NCI-H146 treated with DMSO at 0.1 percent for 48 hours (cell line): Measurements from ENCODE around the gene ERH.

Source experiments
- DNase-seq: peaks from one replicate; lab custom pipeline; 2025; ENCODE audit not compliant: unreplicated experiment; lab: John Stamatoyannopoulos, UW

ERH gene

DNA sequence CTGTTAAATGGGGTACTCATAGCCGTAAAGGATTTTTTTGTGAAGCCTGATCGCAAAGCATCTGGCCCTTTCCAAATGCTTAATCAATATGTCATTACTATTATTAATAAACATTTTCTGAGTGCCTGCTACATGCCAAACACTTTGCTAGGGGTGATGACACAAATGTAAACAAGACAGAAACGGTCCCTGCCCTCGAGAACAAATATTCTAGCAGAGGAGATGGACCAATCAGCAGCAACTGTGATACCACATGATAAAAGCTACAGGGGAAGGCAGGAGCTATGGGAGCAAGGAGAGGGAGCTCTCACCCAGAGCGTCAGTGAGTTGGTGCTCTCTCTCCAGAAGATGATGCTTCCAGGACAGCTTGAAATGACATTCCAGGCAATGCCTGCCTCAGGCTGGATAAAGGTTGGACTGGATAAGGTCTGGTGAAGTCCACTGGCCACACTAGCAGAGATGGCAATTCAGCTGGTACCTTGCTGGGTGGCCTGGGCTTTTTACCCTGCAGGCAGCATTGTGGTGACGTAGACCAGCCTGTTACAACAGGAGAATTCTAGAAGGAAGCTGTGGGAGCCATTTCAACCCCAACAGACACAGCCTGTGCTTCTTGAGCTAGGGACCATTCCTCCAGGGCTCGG, 41.1 kb downstream of the ERH start:
- no peak for DNase-seq

DNA sequence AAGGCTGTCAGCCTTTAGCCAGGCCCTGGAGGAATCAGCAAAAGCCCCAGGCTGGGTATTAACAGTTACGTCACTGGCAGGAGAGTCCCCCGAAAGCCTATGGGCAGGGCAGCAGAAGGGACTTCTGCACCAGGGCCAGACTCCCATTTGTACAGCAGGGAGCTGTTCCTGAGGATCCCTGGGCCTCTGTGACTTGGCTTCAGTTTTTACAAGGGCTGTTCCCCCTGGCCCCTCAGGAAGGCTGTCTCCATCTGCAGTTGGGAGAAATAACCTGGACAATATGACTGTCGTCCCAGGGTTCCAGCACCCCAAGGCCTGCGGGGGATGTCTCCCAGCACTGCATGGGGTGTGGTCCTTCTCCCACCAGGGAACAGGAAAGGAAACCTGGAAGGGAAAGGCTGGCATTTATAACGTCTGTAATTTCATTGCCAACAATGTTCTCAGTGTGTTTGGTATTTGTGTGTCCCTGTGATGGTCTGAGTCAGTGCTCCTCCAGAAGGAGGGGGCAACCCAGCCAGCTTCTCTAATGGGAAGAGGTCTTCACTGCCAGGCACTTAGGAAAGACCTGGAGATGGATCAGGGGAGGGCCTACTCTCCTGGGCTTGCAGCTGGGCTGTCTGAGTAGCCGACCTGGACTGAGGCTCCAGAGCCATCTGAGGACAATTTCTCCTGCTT, 42.4 kb downstream of the ERH start:
- no peak for DNase-seq

GRCh38 chr14:69355154-69355597, 42.9 kb downstream of the ERH start:
- DNase-seq: no peak

DNA sequence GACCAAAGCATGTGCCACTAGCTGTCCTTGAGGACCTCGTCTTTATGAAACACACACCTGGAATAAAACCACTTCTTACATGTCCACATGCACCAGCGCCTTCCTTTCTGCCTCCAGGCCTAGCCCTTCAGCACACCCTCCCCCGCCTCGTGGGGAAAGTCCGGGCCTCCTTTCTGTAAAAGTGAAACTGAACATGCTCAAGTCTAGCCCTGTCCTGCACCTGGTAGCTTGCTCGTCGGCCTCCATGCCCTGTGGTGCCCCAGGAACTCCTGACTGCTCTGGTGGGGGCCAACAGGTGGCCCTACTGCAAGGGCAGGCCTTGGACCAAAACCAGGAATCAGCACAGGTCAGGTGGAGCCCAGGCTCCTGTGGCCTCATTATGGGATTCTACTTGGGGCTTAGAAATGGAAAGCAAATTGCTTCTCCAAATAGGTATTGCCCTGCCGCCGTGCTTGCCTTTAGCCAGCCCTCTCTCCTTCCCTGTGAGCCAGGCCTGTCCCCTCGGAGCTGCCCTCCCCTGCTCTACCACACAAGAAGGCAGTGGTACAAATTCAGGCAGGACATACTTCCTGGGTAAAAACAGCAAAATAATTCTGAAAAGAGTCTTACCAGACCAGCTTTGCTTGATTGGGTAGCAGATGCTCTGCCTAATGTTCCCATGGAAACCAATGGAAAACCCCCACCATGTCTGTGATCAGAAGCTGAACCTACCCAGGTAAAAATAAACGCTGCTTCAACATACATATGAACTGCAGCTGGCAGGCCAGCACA, 43.5 kb downstream of the ERH start:
- DNase-seq: no peak

- no peak for DNase-seq
Observed at GRCh38 chr14:69353168-69353567, 44.9 kb downstream of the ERH start.

DNA sequence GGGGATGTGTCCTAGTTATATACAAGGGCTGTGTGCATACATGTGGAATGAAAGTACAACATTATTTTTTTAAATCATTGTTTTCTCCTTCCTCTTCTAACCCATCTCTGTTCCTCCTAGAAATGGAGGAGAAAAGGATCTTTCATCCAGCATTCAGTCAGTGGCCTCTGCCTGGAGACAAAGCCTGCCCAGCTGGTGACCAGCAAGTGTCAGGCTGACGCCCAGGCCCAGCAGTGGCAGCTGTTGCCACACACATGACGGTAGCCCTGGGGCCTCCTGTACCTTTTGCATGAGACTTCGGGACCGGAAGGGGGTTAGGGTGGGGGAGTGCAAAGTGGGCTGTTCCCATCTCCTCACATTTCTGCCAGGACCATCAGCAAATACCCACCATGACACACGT, 46.2 kb downstream of the ERH start:
- DNase-seq: no peak

GRCh38 chr14:69351385-69351784, 46.7 kb downstream of the ERH start:
- no peak for DNase-seq

GRCh38 chr14:69350892-69351291, 47.2 kb downstream of the ERH start:
- no peak for DNase-seq

- no peak for DNase-seq
Observed at GRCh38 chr14:69349091-69349777, 48.9 kb downstream of the ERH start.

DNA sequence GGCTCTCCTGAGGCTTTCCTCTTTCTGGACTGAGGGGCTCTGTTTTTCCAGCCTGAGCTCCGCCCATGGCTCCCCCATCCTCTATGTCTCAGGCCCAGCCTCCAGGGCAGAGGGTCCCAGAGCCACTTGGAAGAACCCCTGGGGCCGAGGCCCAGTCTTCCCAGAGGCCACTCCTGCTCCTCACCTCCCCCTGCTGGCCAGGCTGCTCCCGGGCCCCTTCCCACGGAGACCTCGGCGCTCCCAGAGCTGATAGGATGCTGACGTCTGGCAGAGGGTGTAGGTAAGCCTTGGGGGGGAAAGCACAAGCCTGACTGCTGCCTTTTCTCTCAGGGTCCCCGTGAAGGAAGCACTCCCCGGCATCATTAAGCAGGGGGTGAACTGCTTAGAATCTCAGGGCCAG, 51.4 kb downstream of the ERH start:
- DNase-seq: no peak

DNA sequence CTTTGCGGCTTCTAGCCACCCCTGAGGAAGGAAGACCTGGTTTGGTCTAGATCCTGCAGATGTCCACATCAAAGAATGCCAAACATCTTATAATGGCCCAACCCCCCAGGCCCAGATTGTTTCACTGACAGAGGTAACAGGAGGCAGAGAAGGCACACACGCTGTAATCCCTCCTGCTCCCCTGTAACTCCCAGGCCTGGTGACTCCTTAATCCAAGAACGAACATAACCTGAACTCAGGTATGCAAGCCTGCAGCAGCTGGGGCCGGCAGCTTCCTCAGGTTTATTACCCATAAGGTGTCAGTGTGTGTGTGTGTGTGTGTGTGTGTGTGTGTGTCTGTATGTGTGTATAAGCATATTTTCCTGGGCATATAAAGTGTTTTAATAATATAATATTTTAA, 52.7 kb downstream of the ERH start:
- no peak for DNase-seq

DNA sequence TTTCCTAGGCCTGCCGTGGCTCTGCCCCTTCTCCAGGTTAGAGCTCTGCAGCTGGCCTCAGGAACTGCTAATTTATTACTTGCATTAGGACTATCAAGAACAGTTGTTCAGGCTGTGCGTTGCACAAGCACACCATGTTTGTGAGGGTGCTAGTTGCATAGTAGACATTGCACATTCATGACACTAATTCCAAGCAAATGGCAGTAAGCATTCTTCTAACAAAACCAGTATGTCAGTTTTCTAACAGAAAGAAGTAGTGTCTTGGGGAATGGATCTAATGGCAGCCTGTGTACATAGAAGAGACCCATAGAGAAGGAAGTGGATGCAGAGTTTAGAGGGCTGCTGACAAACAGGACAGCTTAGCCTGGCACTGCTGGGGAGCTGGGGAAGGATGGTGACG, 53.9 kb downstream of the ERH start:
- no peak for DNase-seq

GRCh38 chr14:69342928-69343525, 55.1 kb downstream of the ERH start:
- no peak for DNase-seq

GRCh38 chr14:69339426-69339825, 58.7 kb downstream of the ERH start:
- no peak for DNase-seq

- no peak for DNase-seq
Observed at GRCh38 chr14:69337984-69338383, 60.1 kb downstream of the ERH start.

- DNase-seq: no peak
Observed at GRCh38 chr14:69335371-69335771, 62.7 kb downstream of the ERH start.

- no peak for DNase-seq
Observed at GRCh38 chr14:69334576-69334975, 63.5 kb downstream of the ERH start.

DNA sequence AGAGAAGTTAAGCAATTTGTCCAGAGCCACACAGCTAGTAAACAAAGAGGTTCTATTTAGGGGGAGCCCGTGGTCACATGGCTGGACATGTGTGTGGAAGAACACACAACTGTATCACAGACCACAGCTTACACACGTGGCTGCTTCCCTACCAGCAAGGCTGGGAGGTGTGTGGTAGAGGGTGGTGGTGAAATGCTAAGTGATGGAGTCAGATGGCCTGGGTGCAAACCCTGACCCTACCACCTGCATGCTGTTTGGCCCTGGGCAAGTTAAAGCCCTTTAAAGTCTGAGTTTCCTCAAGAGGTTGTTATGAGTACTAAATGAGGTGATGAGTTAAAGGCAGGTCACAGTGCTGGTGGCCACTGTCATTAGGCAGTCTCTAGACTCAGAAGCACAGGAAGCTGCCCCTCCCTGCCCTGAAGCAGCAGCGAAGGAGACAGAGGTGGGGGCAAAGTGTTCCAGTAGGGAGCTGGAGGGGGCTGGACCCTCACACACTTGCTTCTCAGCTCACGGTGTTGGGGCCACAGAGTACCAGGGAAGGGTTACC, 64.2 kb downstream of the ERH start:
- no peak for DNase-seq

DNA sequence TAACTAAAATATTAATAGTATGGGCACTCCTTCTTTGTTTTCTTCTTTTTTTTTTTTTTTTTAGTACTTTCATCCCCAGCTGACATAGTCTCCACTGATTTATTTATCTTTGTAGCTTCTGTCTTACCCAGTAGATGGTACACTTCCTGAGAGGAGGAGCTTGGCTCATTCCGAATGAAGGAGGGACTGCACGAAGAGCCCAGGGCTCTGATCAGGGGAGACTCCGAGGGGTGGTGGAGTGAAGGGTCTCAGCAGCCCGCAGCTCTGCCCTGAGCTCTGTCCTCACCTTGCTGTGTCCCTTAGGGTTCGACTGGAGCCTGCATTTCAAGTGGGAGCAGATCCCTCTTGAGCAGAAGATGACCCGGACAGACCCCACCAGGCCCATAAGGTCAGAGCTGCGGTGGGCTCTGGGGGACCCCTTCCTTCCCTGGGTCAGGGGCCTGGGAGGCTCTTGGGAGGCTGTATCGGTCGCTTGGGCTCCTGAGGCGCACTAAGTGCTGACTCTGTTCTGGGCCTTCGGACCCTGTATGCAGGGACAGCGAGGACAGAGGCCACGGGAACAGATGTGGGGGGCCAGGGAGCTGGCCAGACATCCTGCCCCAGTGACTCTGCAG, 65.2 kb downstream of the ERH start:
- DNase-seq: no peak

- DNase-seq: no peak
Observed at GRCh38 chr14:69331206-69331605, 66.9 kb downstream of the ERH start.
